ENCODE data around the gene CLMP. TPM values are rescaled to one million over a fixed set of nuclear protein-coding genes. Genes with fewer than 3 reads are reported as not detected.

CLMP gene
- total RNA-seq, 1 donor from 2014 or later = 3.4 TPM

DNA sequence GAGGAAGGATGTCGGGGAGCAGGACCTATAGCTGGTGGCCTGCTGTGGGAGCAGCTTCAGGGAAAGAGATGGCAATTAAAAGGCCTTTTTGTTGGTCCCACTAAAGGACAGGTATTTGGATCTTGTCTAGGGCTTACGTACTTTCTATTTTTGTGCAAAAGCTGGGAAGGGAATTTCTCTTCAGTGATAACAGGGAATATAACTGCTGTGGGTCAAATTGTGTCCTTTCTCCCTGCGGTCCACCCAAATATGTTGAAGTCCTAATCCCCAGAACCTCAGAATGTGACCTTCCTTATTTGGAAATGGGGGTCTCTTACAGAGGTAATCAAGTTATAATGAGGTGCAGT lies 147.1 kb downstream of the CLMP start:
- TF ChIP-seq, protein P1, sequence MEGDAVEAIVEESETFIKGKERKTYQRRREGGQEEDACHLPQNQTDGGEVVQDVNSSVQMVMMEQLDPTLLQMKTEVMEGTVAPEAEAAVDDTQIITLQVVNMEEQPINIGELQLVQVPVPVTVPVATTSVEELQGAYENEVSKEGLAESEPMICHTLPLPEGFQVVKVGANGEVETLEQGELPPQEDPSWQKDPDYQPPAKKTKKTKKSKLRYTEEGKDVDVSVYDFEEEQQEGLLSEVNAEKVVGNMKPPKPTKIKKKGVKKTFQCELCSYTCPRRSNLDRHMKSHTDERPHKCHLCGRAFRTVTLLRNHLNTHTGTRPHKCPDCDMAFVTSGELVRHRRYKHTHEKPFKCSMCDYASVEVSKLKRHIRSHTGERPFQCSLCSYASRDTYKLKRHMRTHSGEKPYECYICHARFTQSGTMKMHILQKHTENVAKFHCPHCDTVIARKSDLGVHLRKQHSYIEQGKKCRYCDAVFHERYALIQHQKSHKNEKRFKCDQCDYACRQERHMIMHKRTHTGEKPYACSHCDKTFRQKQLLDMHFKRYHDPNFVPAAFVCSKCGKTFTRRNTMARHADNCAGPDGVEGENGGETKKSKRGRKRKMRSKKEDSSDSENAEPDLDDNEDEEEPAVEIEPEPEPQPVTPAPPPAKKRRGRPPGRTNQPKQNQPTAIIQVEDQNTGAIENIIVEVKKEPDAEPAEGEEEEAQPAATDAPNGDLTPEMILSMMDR (IDR thresholded peaks at IDR 0.05; ENCODE audit: borderline replicate concordance) = no peak
- no peak for DNase-seq
- Histone ChIP-seq H3K4me3 (no peak overlapping the region), H3K27ac (replicated peaks) (no peak overlapping the region), H3K36me3 (no peaks in the 10 kb centered on the region), H3K9me3 (replicated peaks) (no peaks in the 10 kb centered on the region), H3K4me1 (peaks cover 4% of the 10 kb centered on the region), H3K27me3 (ENCODE audit: low read depth) (no peaks in the 10 kb centered on the region)
- intact Hi-C loops (cut with micrococcal nuclease) = no loop called here

DNA sequence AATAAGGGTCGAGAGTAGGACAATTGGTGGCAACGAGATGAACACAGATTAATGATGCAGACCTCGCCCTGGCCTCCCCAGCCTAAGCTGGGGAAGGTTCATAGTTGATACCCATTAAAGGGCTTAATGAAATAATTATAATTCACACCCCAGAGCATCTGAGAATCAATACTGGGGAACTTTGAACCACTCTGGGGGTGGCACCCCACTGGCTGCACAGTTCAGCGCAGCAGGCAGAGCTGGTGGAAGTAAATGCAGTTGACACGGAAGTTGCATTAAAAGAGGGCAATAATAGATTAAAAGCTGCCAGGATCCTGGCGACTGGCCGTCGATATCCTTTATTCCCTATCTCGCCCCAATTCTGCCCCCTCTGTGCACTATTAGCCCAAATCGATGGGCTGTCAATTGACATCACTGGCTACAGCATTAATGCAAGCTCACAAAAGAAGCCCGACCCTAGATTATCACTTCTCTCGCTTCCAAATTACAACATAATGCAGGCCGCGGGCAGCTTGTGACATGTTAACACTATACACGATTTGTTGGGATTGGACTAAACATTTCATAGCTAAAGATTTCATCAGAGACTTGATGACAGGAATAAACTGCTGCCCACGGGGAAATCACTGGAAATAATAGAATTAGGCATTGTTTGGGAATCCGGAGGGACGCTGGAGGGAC lies 147.6 kb downstream of the CLMP start:
- Histone ChIP-seq H3K4me3 (no peak overlapping the region), H3K4me1 (peaks cover 4% of the 10 kb centered on the region), H3K27me3 (ENCODE audit: low read depth) (no peaks in the 10 kb centered on the region), H3K27ac (replicated peaks) (no peak overlapping the region), H3K36me3 (no peaks in the 10 kb centered on the region), H3K9me3 (replicated peaks) (no peaks in the 10 kb centered on the region)
- TF ChIP-seq, protein P1 (IDR thresholded peaks at IDR 0.05; ENCODE audit: borderline replicate concordance) = no peak
- DNase-seq = no peak
- intact Hi-C loops (cut with micrococcal nuclease) = no loop called here

DNA sequence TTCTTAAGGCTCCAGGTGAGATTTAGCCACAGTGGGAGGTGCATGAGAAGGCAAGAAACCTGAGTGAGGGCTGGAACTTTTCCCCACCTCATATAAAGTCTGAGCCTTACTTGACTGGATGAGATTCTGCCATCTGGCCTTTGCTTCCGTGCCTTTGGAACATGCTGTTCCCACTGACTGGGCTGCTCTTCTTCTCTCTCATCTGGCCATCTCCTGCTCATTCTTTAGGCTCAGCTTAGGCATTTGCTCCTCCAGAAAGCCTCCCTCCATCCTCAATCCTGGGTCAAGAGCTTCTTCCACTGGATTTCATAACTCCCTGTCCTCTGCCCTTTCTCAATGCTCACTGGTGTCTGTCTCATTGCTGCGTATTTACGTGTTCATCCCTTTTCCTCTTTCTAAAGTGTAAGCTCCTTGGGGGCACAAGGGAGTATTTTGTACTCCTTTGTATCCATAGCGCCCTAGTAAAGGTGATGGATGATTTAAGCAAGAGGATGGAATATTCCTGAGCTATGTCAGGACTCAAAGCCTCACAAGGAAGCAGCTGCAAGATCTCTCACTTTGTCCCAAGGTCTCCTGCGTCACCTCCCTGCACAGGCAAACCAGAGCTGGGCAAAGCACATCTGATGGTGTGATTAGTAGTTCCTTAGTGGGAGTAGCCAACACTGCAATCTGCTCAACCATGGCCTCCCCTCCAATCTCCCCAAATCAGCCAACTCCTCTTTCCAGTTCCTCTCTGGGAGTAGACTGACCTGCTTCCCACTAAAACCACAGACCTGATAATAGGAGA lies 148.4 kb downstream of the CLMP start:
- intact Hi-C loops (cut with micrococcal nuclease) = no loop called here

DNA sequence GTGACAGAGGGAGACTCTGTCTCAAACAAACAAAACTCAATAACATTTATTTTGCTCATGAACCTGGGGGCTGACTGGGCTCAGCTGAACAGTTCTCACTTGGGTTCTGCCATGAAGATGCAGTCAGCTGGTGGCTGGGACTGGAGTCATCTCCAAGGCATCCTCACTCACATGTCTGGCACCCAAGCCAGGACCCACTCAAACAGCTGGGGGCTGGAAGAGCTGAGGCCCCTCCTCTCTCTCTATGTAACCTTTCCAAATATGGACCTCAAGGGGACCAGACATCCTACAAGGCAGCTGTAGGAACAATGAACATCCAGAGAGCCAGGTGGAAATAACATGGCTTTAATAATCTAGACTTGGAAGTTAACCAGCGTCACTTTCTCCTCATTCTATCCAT lies 149.9 kb downstream of the CLMP start:
- TF ChIP-seq, protein P1 (IDR thresholded peaks at IDR 0.05; ENCODE audit: borderline replicate concordance) = no peak
- Histone ChIP-seq H3K4me3 (no peak overlapping the region), H3K4me1 (peaks cover 4% of the 10 kb centered on the region), H3K27me3 (ENCODE audit: low read depth) (no peaks in the 10 kb centered on the region), H3K9me3 (replicated peaks) (no peaks in the 10 kb centered on the region), H3K36me3 (no peaks in the 10 kb centered on the region), H3K27ac (replicated peaks) (no peak overlapping the region)
- intact Hi-C loops (cut with micrococcal nuclease) = no loop called here
- no peak for DNase-seq

More for the DNA sequence above, 148.4 kb downstream of the CLMP start:
- Histone ChIP-seq H3K27me3 (ENCODE audit: low read depth) (no peaks in the 10 kb centered on the region), H3K27ac (replicated peaks) (no peak overlapping the region), H3K4me3 (no peak overlapping the region), H3K9me3 (replicated peaks) (no peaks in the 10 kb centered on the region), H3K4me1 (peaks cover 4% of the 10 kb centered on the region), H3K36me3 (no peaks in the 10 kb centered on the region)
- TF ChIP-seq, protein P1 (IDR thresholded peaks at IDR 0.05; ENCODE audit: borderline replicate concordance) = no peak
- DNase-seq = no peak

DNA sequence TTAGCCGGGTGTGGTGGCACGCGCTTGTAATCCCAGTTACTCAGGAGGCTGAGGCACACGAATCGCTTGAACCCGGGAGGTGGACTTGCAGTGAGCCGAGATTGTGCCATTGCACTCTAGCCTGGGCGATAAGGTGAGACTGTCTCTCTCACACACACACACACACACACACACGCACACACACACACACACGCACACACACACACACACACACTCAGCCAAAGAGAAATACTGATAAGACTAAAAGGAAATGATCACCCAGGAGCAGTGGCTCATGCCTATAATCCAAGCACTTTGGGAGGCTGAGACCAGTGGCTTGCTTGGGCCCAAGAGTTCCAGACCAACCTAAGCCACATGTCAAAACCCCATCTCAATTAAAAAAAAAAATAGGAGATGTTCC lies 153.9 kb downstream of the CLMP start:
- H3K27me3 ChIP-seq (ENCODE audit: low read depth) = no peaks in the 10 kb centered on the region
- TF ChIP-seq, protein P1 (IDR thresholded peaks at IDR 0.05; ENCODE audit: borderline replicate concordance) = no peak
- H3K4me3 ChIP-seq = no peak overlapping the region
- intact Hi-C loops (cut with micrococcal nuclease) = no loop called here
- no peaks in the 10 kb centered on the region for H3K36me3 ChIP-seq
- no peak for DNase-seq
- no peaks in the 10 kb centered on the region for H3K9me3 ChIP-seq (replicated peaks)
- H3K27ac ChIP-seq (replicated peaks) = no peak overlapping the region
- no peaks in the 10 kb centered on the region for H3K4me1 ChIP-seq
